Upper lobe of left lung (tissue), 4 donors: Measurements from ENCODE around the gene CDH15.

Source experiments
- EP300 ChIP-seq, 4 donors: sonication (generic); formaldehyde crosslinking; IDR thresholded peaks; one replicate each; pipeline ENCODE4 v1.5.1; 2017; ENCODE audit warnings: antibody characterized with exemption in 4 of 4, control low read depth in 2 of 4
- POLR2A ChIP-seq, 4 donors: fragments of 450-650 bp; IDR thresholded peaks; one replicate each; pipeline ENCODE4 v1.5.1; 2016 to 2017; ENCODE audit warnings: antibody characterized with exemption in 4 of 4, mild to moderate bottlenecking in 2 of 4
- POLR2AphosphoS5 ChIP-seq, 2 donors: sonication (generic); formaldehyde crosslinking; IDR thresholded peaks; one replicate each; pipeline ENCODE4 v1.5.1; 2017; ENCODE audit warnings: antibody characterized with exemption in 2 of 2
- TF ChIP-seq, protein P1 (sequence below), 6 experiments: fragments of 450-650 bp in 4 of 6; fragments of 200-600 bp in 2 of 6; sonication (generic) in 2 of 6; IDR thresholded peaks; one replicate each; pipeline ENCODE4 v1.5.1; 2016 to 2019; ENCODE audit warnings: antibody characterized with exemption in 6 of 6

DNA sequence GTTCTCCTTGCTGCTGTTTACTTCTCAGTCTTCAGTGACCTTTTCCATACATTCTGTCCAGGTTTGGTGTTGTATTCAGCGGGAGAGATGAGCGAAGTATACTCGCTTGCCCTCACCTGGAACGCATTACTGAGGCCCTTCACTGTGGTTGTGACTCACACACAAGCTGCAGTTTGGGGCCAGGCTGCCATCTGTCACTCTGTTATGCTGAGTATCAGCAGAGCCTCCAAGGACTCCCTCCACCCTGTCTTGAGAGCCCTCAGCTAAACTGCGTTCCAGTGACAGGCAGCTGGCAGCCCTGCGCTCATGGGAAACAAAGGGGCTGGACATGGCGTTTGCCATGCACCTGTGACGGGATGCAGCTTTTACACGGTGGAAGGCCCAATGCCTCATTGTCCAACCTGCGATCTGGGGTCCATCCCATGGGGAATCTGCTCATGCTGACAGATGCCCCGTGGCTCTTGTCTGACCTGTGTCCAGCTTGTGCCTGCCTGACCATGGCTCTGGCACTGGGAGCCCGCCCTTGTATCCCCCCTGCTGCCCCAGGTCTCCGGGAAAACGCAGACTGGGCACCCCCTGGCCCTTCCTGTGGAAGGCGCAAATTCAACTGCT is 39.5 kb downstream of the CDH15 start:
- TF ChIP-seq, protein P1, sequence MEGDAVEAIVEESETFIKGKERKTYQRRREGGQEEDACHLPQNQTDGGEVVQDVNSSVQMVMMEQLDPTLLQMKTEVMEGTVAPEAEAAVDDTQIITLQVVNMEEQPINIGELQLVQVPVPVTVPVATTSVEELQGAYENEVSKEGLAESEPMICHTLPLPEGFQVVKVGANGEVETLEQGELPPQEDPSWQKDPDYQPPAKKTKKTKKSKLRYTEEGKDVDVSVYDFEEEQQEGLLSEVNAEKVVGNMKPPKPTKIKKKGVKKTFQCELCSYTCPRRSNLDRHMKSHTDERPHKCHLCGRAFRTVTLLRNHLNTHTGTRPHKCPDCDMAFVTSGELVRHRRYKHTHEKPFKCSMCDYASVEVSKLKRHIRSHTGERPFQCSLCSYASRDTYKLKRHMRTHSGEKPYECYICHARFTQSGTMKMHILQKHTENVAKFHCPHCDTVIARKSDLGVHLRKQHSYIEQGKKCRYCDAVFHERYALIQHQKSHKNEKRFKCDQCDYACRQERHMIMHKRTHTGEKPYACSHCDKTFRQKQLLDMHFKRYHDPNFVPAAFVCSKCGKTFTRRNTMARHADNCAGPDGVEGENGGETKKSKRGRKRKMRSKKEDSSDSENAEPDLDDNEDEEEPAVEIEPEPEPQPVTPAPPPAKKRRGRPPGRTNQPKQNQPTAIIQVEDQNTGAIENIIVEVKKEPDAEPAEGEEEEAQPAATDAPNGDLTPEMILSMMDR (IDR thresholded peaks at IDR 0.05): no peak
- TF ChIP-seq POLR2AphosphoS5 (IDR thresholded peaks at IDR 0.05) (no peak), POLR2A (IDR thresholded peaks at IDR 0.05) (no peak), EP300 (IDR thresholded peaks at IDR 0.05) (no peak)
